Activated CD8-positive, alpha-beta memory T cell treated with anti-CD3 and anti-CD28 coated beads, Interleukin-2, amount 10 ng/mL, durations not matched to agents 7 days and 5 days (primary cell): ENCODE data around the gene RTN4RL2. TPM values are rescaled to one million over a fixed set of nuclear protein-coding genes. Genes with fewer than 3 reads are reported as not detected.
A peak's percentile ranks its signal among the peaks of the same experiment; 100 is the strongest.

Experiments
- ATAC-seq: fragments of 150-1000 bp; cut with Tn5 transposase; one replicate; pipeline ENCODE4 v1.10.0; 2021; ENCODE audit warnings: moderate library complexity
- CTCF ChIA-PET: fragments of 350-600 bp; sonication (Branson Sonifier 250); formaldehyde crosslinking; loops from one replicate; lab custom pipeline; 2021; ENCODE audit warnings: antibody characterized with exemption; lab: Charles Lee
- DNase-seq: peaks from one replicate; pipeline ENCODE4 v3.0.0-alpha.2; 2020
- H3K27ac Mint-ChIP-seq: one replicate; pipeline ENCODE4 v1.8.0; 2021; ENCODE audit warnings: mild to moderate bottlenecking, mixed read lengths
- H3K27me3 Mint-ChIP-seq: one replicate; pipeline ENCODE4 v1.8.0; 2021; ENCODE audit warnings: mixed read lengths
- H3K36me3 Mint-ChIP-seq: one replicate; pipeline ENCODE4 v1.8.0; 2021; ENCODE audit warnings: mild to moderate bottlenecking, mixed read lengths
- H3K4me1 Mint-ChIP-seq: one replicate; pipeline ENCODE4 v1.8.0; 2021; ENCODE audit warnings: mixed read lengths
- H3K4me3 Mint-ChIP-seq: one replicate; pipeline ENCODE4 v1.8.0; 2021; ENCODE audit warnings: mild to moderate bottlenecking, moderate library complexity, mixed read lengths
- H3K9me3 Mint-ChIP-seq: one replicate; pipeline ENCODE4 v1.8.0; 2022; ENCODE audit warnings: low read depth, mixed read lengths
- total RNA-seq, 2 experiments: library from RNA; stranded (reverse); gene quantifications; one replicate each; pipeline ENCODE4 v1.2.3, GENCODE V29; 2021

RTN4RL2 gene
- total RNA-seq, 2 experiments from 2014 or later: not detected

GRCh38 chr11:57459164-57460021, 935 bp upstream of the RTN4RL2 start:
- no peak overlapping the region for H3K27ac Mint-ChIP-seq
- H3K9me3 Mint-ChIP-seq: no peaks in the 10 kb centered on the region
- H3K4me1 Mint-ChIP-seq: peaks cover 28% of the 10 kb centered on the region
- ATAC-seq (peak; percentile 28), DNase-seq (no peak)
- no peaks in the 10 kb centered on the region for H3K36me3 Mint-ChIP-seq
- CTCF ChIA-PET: interaction anchor here (0.7 to 9.4 kb wide), 49 partner anchors 8 to 1072 kb away, joined by 3 to 178 read pairs (median 8); partner anchors contain the start of genes P2RX3, SLC43A1, SLC43A3 and SSRP1
- peak overlapping the region; percentile 75 for H3K4me3 Mint-ChIP-seq
- H3K27me3 Mint-ChIP-seq: peaks cover 46% of the 10 kb centered on the region

- ATAC-seq: no peak
- H3K4me3 Mint-ChIP-seq: peak overlapping the region; percentile 7
- no peaks in the 10 kb centered on the region for H3K36me3 Mint-ChIP-seq
Observed at GRCh38 chr11:57460758-57461749, 726 bp downstream of the RTN4RL2 start.

GRCh38 chr11:57461841-57462489, 1.6 kb downstream of the RTN4RL2 start:
- CTCF ChIA-PET: interaction anchor here (1.7 to 9.4 kb wide), 3 partner anchors 31 to 119 kb away, joined by 5 to 178 read pairs (median 98); partner anchors contain the start of gene TIMM10
- H3K27me3 Mint-ChIP-seq: peaks cover 46% of the 10 kb centered on the region
- ATAC-seq (no peak), DNase-seq (no peak)
- H3K4me1 Mint-ChIP-seq: peaks cover 28% of the 10 kb centered on the region
- H3K9me3 Mint-ChIP-seq: no peaks in the 10 kb centered on the region
- no peaks in the 10 kb centered on the region for H3K36me3 Mint-ChIP-seq
- peak overlapping the region; percentile 7 for H3K4me3 Mint-ChIP-seq
- H3K27ac Mint-ChIP-seq: no peak overlapping the region

More at GRCh38 chr11:57460758-57461749, 726 bp downstream of the RTN4RL2 start:
- DNase-seq: no peak
- CTCF ChIA-PET: interaction anchor here (1.4 to 9.4 kb wide), 11 partner anchors 12 to 118 kb away, joined by 5 to 178 read pairs (median 14); partner anchors contain the start of gene TIMM10
- Mint-ChIP-seq H3K4me1 (peaks cover 28% of the 10 kb centered on the region), H3K27me3 (peaks cover 46% of the 10 kb centered on the region), H3K9me3 (no peaks in the 10 kb centered on the region), H3K27ac (no peak overlapping the region)

GRCh38 chr11:57462597-57462996, 2.3 kb downstream of the RTN4RL2 start:
- ATAC-seq: no peak
- CTCF ChIA-PET: interaction anchor here (1.5 to 9.4 kb wide), 4 partner anchors 10 to 120 kb away, joined by 3 to 178 read pairs (median 6); partner anchors contain the start of gene TIMM10
- DNase-seq: no peak
- H3K27ac Mint-ChIP-seq: no peak overlapping the region
- peaks cover 43% of the 10 kb centered on the region for H3K27me3 Mint-ChIP-seq
- H3K36me3 Mint-ChIP-seq: no peaks in the 10 kb centered on the region
- H3K9me3 Mint-ChIP-seq: no peaks in the 10 kb centered on the region
- peaks cover 25% of the 10 kb centered on the region for H3K4me1 Mint-ChIP-seq
- H3K4me3 Mint-ChIP-seq: no peak overlapping the region

GRCh38 chr11:57463671-57464538, 3.6 kb downstream of the RTN4RL2 start:
- Mint-ChIP-seq H3K27me3 (peaks cover 37% of the 10 kb centered on the region), H3K4me3 (no peak overlapping the region), H3K9me3 (no peaks in the 10 kb centered on the region), H3K36me3 (no peaks in the 10 kb centered on the region), H3K4me1 (peaks cover 16% of the 10 kb centered on the region), H3K27ac (no peak overlapping the region)
- CTCF ChIA-PET: interaction anchor here (1.3 to 9.4 kb wide), 4 partner anchors 9 to 118 kb away, joined by 3 to 178 read pairs (median 8); partner anchors contain the start of gene TIMM10
- ATAC-seq (no peak), DNase-seq (no peak)

GRCh38 chr11:57464539-57465181, 4.3 kb downstream of the RTN4RL2 start:
- H3K27me3 Mint-ChIP-seq: peaks cover 31% of the 10 kb centered on the region
- H3K36me3 Mint-ChIP-seq: no peaks in the 10 kb centered on the region
- peaks cover 10% of the 10 kb centered on the region for H3K4me1 Mint-ChIP-seq
- no peaks in the 10 kb centered on the region for H3K9me3 Mint-ChIP-seq
- H3K4me3 Mint-ChIP-seq: no peak overlapping the region
- CTCF ChIA-PET: interaction anchor here (1.3 to 9.4 kb wide), 5 partner anchors 8 to 63 kb away, joined by 7 to 178 read pairs (median 8); partner anchors contain the start of gene TIMM10
- no peak overlapping the region for H3K27ac Mint-ChIP-seq
- DNase-seq: no peak
- ATAC-seq: no peak

- ATAC-seq (no peak), DNase-seq (no peak)
- H3K36me3 Mint-ChIP-seq: no peaks in the 10 kb centered on the region
- H3K9me3 Mint-ChIP-seq: no peaks in the 10 kb centered on the region
- H3K27me3 Mint-ChIP-seq: peaks cover 17% of the 10 kb centered on the region
- no peak overlapping the region for H3K27ac Mint-ChIP-seq
- H3K4me3 Mint-ChIP-seq: no peak overlapping the region
- CTCF ChIA-PET: interaction anchor here (1.2 to 1.6 kb wide), 2 partner anchors 8 to 10 kb away, joined by 5 to 10 read pairs; no protein-coding TSS in a partner anchor
- H3K4me1 Mint-ChIP-seq: peaks cover 4% of the 10 kb centered on the region
Observed at GRCh38 chr11:57466680-57467079, 6.4 kb downstream of the RTN4RL2 start.

GRCh38 chr11:57467508-57468157, 7.3 kb downstream of the RTN4RL2 start:
- no peak overlapping the region for H3K27ac Mint-ChIP-seq
- H3K4me3 Mint-ChIP-seq: no peak overlapping the region
- CTCF ChIA-PET: interaction anchor here (1.2 to 1.3 kb wide), 2 partner anchors 9 to 25 kb away, joined by 3 to 5 read pairs; no protein-coding TSS in a partner anchor
- ATAC-seq (no peak), DNase-seq (no peak)
- H3K27me3 Mint-ChIP-seq: peaks cover 8% of the 10 kb centered on the region
- H3K36me3 Mint-ChIP-seq: no peaks in the 10 kb centered on the region
- no peaks in the 10 kb centered on the region for H3K9me3 Mint-ChIP-seq
- H3K4me1 Mint-ChIP-seq: peaks cover 4% of the 10 kb centered on the region

- Mint-ChIP-seq H3K27ac (no peak overlapping the region), H3K9me3 (no peaks in the 10 kb centered on the region), H3K27me3 (peaks cover 5% of the 10 kb centered on the region), H3K4me1 (peaks cover 3% of the 10 kb centered on the region), H3K4me3 (no peak overlapping the region), H3K36me3 (no peaks in the 10 kb centered on the region)
- CTCF ChIA-PET: interaction anchor here (1.3 kb wide), 1 partner anchor 25 kb away, joined by 3 read pairs; no protein-coding TSS in a partner anchor
- ATAC-seq (no peak), DNase-seq (no peak)
Observed at GRCh38 chr11:57468276-57468675, 7.9 kb downstream of the RTN4RL2 start.

GRCh38 chr11:57469268-57469667, 8.9 kb downstream of the RTN4RL2 start:
- Mint-ChIP-seq H3K4me1 (peaks cover 9% of the 10 kb centered on the region), H3K36me3 (no peaks in the 10 kb centered on the region), H3K9me3 (no peaks in the 10 kb centered on the region), H3K4me3 (no peak overlapping the region), H3K27ac (no peak overlapping the region), H3K27me3 (peaks cover 3% of the 10 kb centered on the region)
- CTCF ChIA-PET: interaction anchor here (1.6 to 1.8 kb wide), 2 partner anchors 11 to 22 kb away, joined by 3 to 8 read pairs; no protein-coding TSS in a partner anchor
- ATAC-seq (no peak), DNase-seq (no peak)

- Mint-ChIP-seq H3K27me3 (peaks cover 17% of the 10 kb centered on the region), H3K4me3 (no peak overlapping the region), H3K9me3 (no peaks in the 10 kb centered on the region), H3K4me1 (peaks cover 26% of the 10 kb centered on the region), H3K36me3 (no peaks in the 10 kb centered on the region), H3K27ac (no peak overlapping the region)
- CTCF ChIA-PET: interaction anchor here (1.6 to 4.4 kb wide), 3 partner anchors 14 to 53 kb away, joined by 3 to 63 read pairs (median 7); no protein-coding TSS in a partner anchor
- DNase-seq (no peak), ATAC-seq (no peak)
Observed at GRCh38 chr11:57471496-57471895, 11.2 kb downstream of the RTN4RL2 start.
